GM21717 (cell line): ENCODE measurements around the gene GAB4.
"Not testable (repeated sequence)": the region's sequence is repeated elsewhere in the genome, so short reads cannot be mapped to it uniquely, and the experiment has no call there.

ENCODE experiments used
- ATAC-seq: cut with Tn5 transposase; IDR thresholded peaks from one replicate; pipeline ENCODE4 v1.9.1; 2021; ENCODE audit warnings: mild to moderate bottlenecking, moderate library complexity; ENCODE audit not compliant: unreplicated experiment

The GAB4 gene

GRCh38 chr22:17007852-17008731, at the start of gene GAB4:
Gene GAB4, minus strand, starts transcription at chr22:17008222. Its CDS starts 108 bp downstream, at chr22:17008114.
- no peak for ATAC-seq

GRCh38 chr22:17056807-17057206, 48.8 kb upstream of the GAB4 start:
- ATAC-seq, result no peak

GRCh38 chr22:17056058-17056457, 48.0 kb upstream of the GAB4 start:
- no peak for ATAC-seq

GRCh38 chr22:17047656-17048055, 39.6 kb upstream of the GAB4 start:
- ATAC-seq, result no peak

GRCh38 chr22:17046566-17047348, 38.7 kb upstream of the GAB4 start:
- ATAC-seq, result no peak

GRCh38 chr22:17043521-17043920, 35.5 kb upstream of the GAB4 start:
- no peak for ATAC-seq

GRCh38 chr22:17036842-17037711, 29.1 kb upstream of the GAB4 start:
- peak; percentile 72 for ATAC-seq

GRCh38 chr22:17035976-17036841, 28.2 kb upstream of the GAB4 start:
- peak; percentile 27 for ATAC-seq

GRCh38 chr22:17035246-17035645, 27.2 kb upstream of the GAB4 start:
- ATAC-seq, result no peak

GRCh38 chr22:17034532-17034931, 26.5 kb upstream of the GAB4 start:
- ATAC-seq, result not testable (repeated sequence)

- not testable (repeated sequence) for ATAC-seq
Measured at GRCh38 chr22:17032277-17032676, 24.3 kb upstream of the GAB4 start.

GRCh38 chr22:17024380-17024779, 16.4 kb upstream of the GAB4 start:
- not testable (repeated sequence) for ATAC-seq

- ATAC-seq, result not testable (repeated sequence)
Measured at GRCh38 chr22:17015552-17015951, 7.5 kb upstream of the GAB4 start.

- not testable (repeated sequence) for ATAC-seq
Measured at GRCh38 chr22:17014101-17014440, 6.0 kb upstream of the GAB4 start.

- ATAC-seq, result no peak
Measured at GRCh38 chr22:17013396-17014100, 5.5 kb upstream of the GAB4 start.

- ATAC-seq, result no peak
Measured at GRCh38 chr22:17012267-17012666, 4.2 kb upstream of the GAB4 start.

- no peak for ATAC-seq
Measured at GRCh38 chr22:17009640-17010291, 1.7 kb upstream of the GAB4 start.

- no peak for ATAC-seq
Measured at GRCh38 chr22:17007257-17007656, 765 bp downstream of the GAB4 start.

GRCh38 chr22:16989915-16990314, 18.1 kb downstream of the GAB4 start:
- no peak for ATAC-seq
